ENCODE data around the gene PHF10.
"Not testable (repeated sequence)": the region's sequence is repeated elsewhere in the genome, so short reads cannot be mapped to it uniquely, and the experiment has no call there.

Gene PHF10

GRCh38 chr6:169700296-169700695 lies 24.0 kb downstream of the PHF10 start:
- Histone ChIP-seq H3K4me3 (ENCODE audit: low read depth in 1 of 2, low read length in 1 of 2) (no peak overlapping the region), H3K27me3 (no peaks in the 10 kb centered on the region), H3K36me3 (no peaks in the 10 kb centered on the region), H3K4me1 (ENCODE audit: control insufficient read depth in 1 of 2, insufficient read depth in 1 of 2, low read depth in 1 of 2, low read length in 1 of 2) (peaks cover 22 to 25% of the 10 kb centered on the region in 2 experiments), H3K9me3 (peaks cover 5% of the 10 kb centered on the region), H3K27ac (no peak overlapping the region)
- no peak for TF ChIP-seq CTCF (IDR thresholded peaks at IDR 0.05)

- not testable (repeated sequence) for H3K36me3 ChIP-seq; H3K4me3 ChIP-seq (ENCODE audit: low read depth in 1 of 2, low read length in 1 of 2); H3K9me3 ChIP-seq; H3K27me3 ChIP-seq; H3K27ac ChIP-seq
- peaks cover 14 to 16% of the 10 kb centered on the region in 2 experiments for H3K4me1 ChIP-seq (ENCODE audit: control insufficient read depth in 1 of 2, insufficient read depth in 1 of 2, low read depth in 1 of 2, low read length in 1 of 2)
Observed at GRCh38 chr6:169697115-169697514, 27.2 kb downstream of the PHF10 start.

- peaks cover 5% of the 10 kb centered on the region for H3K9me3 ChIP-seq
- no peaks in the 10 kb centered on the region for H3K27me3 ChIP-seq
- H3K36me3 ChIP-seq = no peaks in the 10 kb centered on the region
- H3K4me1 ChIP-seq (ENCODE audit: control insufficient read depth in 1 of 2, insufficient read depth in 1 of 2, low read depth in 1 of 2, low read length in 1 of 2) = peaks cover 0 to 2% of the 10 kb centered on the region in 2 experiments
- no peak overlapping the region for H3K4me3 ChIP-seq (ENCODE audit: low read depth in 1 of 2, low read length in 1 of 2)
- no peak overlapping the region for H3K27ac ChIP-seq
- TF ChIP-seq CTCF (IDR thresholded peaks at IDR 0.05) = no peak
Observed at GRCh38 chr6:169695131-169695530, 29.2 kb downstream of the PHF10 start.

GRCh38 chr6:169692516-169692915 lies 31.8 kb downstream of the PHF10 start:
- Histone ChIP-seq H3K4me1 (ENCODE audit: control insufficient read depth in 1 of 2, insufficient read depth in 1 of 2, low read depth in 1 of 2, low read length in 1 of 2) (no peaks in the 10 kb centered on the region), H3K27me3 (no peaks in the 10 kb centered on the region), H3K4me3 (ENCODE audit: low read depth in 1 of 2, low read length in 1 of 2) (no peak overlapping the region), H3K36me3 (no peaks in the 10 kb centered on the region), H3K9me3 (peaks cover 5% of the 10 kb centered on the region), H3K27ac (no peak overlapping the region)
- TF ChIP-seq CTCF (IDR thresholded peaks at IDR 0.05) = no peak

- Histone ChIP-seq H3K36me3 (no peaks in the 10 kb centered on the region), H3K9me3 (peaks cover 3% of the 10 kb centered on the region), H3K4me3 (ENCODE audit: low read depth in 1 of 2, low read length in 1 of 2) (no peak overlapping the region), H3K4me1 (ENCODE audit: control insufficient read depth in 1 of 2, insufficient read depth in 1 of 2, low read depth in 1 of 2, low read length in 1 of 2) (no peaks in the 10 kb centered on the region), H3K27ac (no peak overlapping the region), H3K27me3 (no peaks in the 10 kb centered on the region)
- no peak for TF ChIP-seq CTCF (IDR thresholded peaks at IDR 0.05)
Observed at GRCh38 chr6:169691260-169691659, 33.0 kb downstream of the PHF10 start.

GRCh38 chr6:169689287-169689686 lies 35.0 kb downstream of the PHF10 start:
- no peak overlapping the region for H3K4me3 ChIP-seq (ENCODE audit: low read depth in 1 of 2, low read length in 1 of 2)
- no peaks in the 10 kb centered on the region for H3K4me1 ChIP-seq (ENCODE audit: control insufficient read depth in 1 of 2, insufficient read depth in 1 of 2, low read depth in 1 of 2, low read length in 1 of 2)
- no peak overlapping the region for H3K27ac ChIP-seq
- no peaks in the 10 kb centered on the region for H3K9me3 ChIP-seq
- no peaks in the 10 kb centered on the region for H3K27me3 ChIP-seq
- TF ChIP-seq CTCF (IDR thresholded peaks at IDR 0.05) = no peak
- no peaks in the 10 kb centered on the region for H3K36me3 ChIP-seq

All from neutrophil (primary cell).